Testis (tissue), 3 donors: ENCODE measurements around the gene SLCO3A1. TPM values are rescaled to one million over a fixed set of nuclear protein-coding genes. Genes with fewer than 3 reads are reported as not detected.

ENCODE experiments used
- DNase-seq: peaks from one replicate; pipeline ENCODE4 v3.0.0-alpha.2; 2019
- H3K27ac ChIP-seq, 2 donors: fragments of 200-600 bp; sonication (generic); one replicate each; pipeline ENCODE4 v1.5.1; 2019
- H3K27me3 ChIP-seq: fragments of 200-600 bp; sonication (generic); one replicate; pipeline ENCODE4 v1.5.1; 2019
- H3K36me3 ChIP-seq: fragments of 200-600 bp; sonication (generic); one replicate; pipeline ENCODE4 v1.5.1; 2017; ENCODE audit warnings: low read depth; ENCODE audit errors: missing control alignments
- H3K4me1 ChIP-seq: fragments of 200-600 bp; sonication (generic); one replicate; pipeline ENCODE4 v1.5.1; 2019
- H3K4me3 ChIP-seq, 2 donors: fragments of 200-600 bp; sonication (generic); one replicate each; pipeline ENCODE4 v1.5.1; 2017 to 2019
- H3K9me3 ChIP-seq: fragments of 200-600 bp; sonication (generic); one replicate; pipeline ENCODE4 v1.5.1; 2017
- POLR2A ChIP-seq: fragments of 450-650 bp; IDR thresholded peaks from one replicate; pipeline ENCODE4 v1.6.1; 2017; ENCODE audit warnings: antibody characterized with exemption, mild to moderate bottlenecking, moderate library complexity
- WGBS, 2 donors: methylation state at CpG; one replicate each; pipeline ENCODE4 v1.1.5; 2018; 5-methylcytosine and 5-hydroxymethylcytosine counted together
- intact Hi-C: fragments of 100-400 bp; cut with DNase I; formaldehyde crosslinking; loops from one replicate; pipeline ENCODE4 v1.15.1; 2023; ENCODE audit warnings: low total_unique reads
- polyA plus RNA-seq: library from polyadenylated mRNA; stranded (reverse); fragments of 350-450 nt; fragmentation: Illumina TruSeq; extraction: RNeasy Lipid Tissue Mini Kit (QIAGEN cat#74804); gene quantifications from one replicate; pipeline ENCODE4 v1.2.3, GENCODE V29; 2014; ENCODE audit warnings: low read depth, low replicate concordance; ENCODE audit not compliant: insufficient read depth
- total RNA-seq, 2 donors: library from RNA; depleted of rRNA; stranded (reverse); fragments of >200 nt; gene quantifications; one replicate each; pipeline ENCODE4 v1.2.3, GENCODE V29; 2016
- TF ChIP-seq, protein P1 (sequence below), 3 experiments: fragments of 450-650 bp in 2 of 3; fragments of 200-600 bp in 1 of 3; sonication (generic) in 1 of 3; IDR thresholded peaks; one replicate each; pipeline ENCODE4 v1.5.1; 2016 to 2019; ENCODE audit warnings: antibody characterized with exemption in 3 of 3, mild to moderate bottlenecking in 2 of 3, moderate library complexity in 1 of 3

SLCO3A1 gene
- total and polyA plus RNA-seq, 3 donors from 2014 or later: 76.3 to 144 (median 77.2) TPM

DNA sequence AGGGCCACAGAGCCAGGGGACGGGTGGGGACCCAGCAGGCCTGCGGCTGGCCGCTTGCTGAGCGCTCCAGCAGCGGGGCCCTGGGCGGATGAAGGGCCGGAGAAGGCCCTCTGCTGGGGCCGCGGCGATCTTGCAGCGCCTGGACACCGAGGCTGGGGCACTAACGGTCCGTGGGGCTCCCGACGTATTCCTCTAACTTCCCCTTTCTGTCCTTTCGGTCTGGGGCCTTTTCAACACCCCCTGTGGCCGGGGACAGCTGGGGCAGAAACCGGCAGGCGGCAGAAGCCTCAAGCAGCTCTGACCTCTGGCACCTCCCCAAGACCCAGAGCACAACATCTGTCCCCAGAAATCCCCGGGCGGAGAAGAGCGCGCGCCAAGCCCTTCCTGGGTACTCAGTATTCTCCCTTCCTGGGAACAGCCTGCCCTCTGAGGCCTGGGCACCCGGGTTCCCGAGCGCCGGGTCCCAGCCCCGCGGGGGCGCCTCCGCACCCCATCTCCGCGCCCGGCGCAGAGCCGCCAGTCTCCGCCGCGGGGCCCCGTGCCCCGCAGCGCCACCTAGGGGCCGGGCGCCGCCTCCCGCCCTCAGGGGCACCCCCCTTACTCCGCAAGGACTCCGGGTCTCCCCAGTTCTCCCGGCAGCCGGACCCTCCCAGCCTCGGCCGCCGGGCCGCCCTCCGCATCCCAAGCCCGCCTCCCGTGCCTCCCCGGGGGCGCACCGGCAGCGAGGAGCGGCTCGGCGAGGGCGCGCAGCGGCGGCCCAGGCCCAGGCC lies 582 bp upstream of the SLCO3A1 start:
- peaks cover 20% of the 10 kb centered on the region for H3K4me1 ChIP-seq
- no peaks in the 10 kb centered on the region for H3K27me3 ChIP-seq
- no peaks in the 10 kb centered on the region for H3K9me3 ChIP-seq
- peak overlapping the region; percentile 90 to 95 for H3K27ac ChIP-seq
- DNase-seq: peak; percentile 78
- no peaks in the 10 kb centered on the region for H3K36me3 ChIP-seq
- peak overlapping the region; percentile 67 to 86 for H3K4me3 ChIP-seq
- no peak for TF ChIP-seq POLR2A
- TF ChIP-seq, protein P1, sequence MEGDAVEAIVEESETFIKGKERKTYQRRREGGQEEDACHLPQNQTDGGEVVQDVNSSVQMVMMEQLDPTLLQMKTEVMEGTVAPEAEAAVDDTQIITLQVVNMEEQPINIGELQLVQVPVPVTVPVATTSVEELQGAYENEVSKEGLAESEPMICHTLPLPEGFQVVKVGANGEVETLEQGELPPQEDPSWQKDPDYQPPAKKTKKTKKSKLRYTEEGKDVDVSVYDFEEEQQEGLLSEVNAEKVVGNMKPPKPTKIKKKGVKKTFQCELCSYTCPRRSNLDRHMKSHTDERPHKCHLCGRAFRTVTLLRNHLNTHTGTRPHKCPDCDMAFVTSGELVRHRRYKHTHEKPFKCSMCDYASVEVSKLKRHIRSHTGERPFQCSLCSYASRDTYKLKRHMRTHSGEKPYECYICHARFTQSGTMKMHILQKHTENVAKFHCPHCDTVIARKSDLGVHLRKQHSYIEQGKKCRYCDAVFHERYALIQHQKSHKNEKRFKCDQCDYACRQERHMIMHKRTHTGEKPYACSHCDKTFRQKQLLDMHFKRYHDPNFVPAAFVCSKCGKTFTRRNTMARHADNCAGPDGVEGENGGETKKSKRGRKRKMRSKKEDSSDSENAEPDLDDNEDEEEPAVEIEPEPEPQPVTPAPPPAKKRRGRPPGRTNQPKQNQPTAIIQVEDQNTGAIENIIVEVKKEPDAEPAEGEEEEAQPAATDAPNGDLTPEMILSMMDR (IDR thresholded peaks at IDR 0.05): peak; percentile 82 to 84 (median 83)
- 0 to 1% methylated on average over 18 to 40 of the region's 70 CpGs for WGBS, 2 donors
- intact Hi-C loops: loop anchor here (10.0 kb wide), 2 partner anchors 82 to 222 kb away; no protein-coding TSS in a partner anchor

DNA sequence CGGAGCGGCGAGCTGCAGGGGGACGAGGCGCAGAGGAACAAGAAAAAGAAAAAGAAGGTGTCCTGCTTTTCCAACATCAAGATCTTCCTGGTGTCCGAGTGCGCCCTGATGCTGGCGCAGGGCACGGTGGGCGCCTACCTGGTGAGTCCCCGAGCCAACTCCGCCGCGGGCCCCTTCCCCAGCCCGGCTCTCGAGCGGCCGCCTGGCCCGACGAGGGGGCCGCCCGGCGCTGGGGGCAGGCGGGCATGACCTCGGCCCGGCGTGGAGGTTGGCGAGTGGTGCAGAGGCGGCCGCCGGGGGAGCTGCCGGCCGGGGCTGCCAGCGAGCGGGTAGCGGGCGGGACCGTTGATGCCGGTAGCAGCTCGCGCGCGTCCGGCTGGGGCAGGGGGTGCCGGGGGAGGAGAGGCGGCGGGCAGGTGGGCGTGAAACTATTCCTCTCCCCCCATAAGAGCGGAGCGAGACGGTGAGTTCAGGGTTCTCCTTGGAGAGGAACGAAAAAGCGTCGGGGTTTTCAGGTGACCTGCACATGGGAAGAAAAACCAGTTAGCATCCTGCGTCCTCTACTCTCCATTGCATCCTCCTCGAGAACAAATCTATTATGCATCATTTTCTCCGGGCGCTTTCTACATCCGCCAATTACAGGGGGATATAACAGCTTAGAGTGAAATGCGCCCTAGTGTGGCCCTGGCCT lies 585 bp downstream of the SLCO3A1 start:
- H3K9me3 ChIP-seq: no peaks in the 10 kb centered on the region
- intact Hi-C loops: loop anchor here (10.0 kb wide), 2 partner anchors 81 to 221 kb away; no protein-coding TSS in a partner anchor
- no peak for TF ChIP-seq POLR2A
- TF ChIP-seq, protein P1 (IDR thresholded peaks at IDR 0.05): no peak
- H3K27me3 ChIP-seq: no peaks in the 10 kb centered on the region
- H3K27ac ChIP-seq: peak overlapping the region; percentile 69 to 95
- peak; percentile 57 for DNase-seq
- peak overlapping the region; percentile 67 to 86 for H3K4me3 ChIP-seq
- H3K36me3 ChIP-seq: no peaks in the 10 kb centered on the region
- H3K4me1 ChIP-seq: peaks cover 20% of the 10 kb centered on the region
- WGBS, 2 donors: 3 to 7% methylated on average over 18 to 50 of the region's 60 CpGs

DNA sequence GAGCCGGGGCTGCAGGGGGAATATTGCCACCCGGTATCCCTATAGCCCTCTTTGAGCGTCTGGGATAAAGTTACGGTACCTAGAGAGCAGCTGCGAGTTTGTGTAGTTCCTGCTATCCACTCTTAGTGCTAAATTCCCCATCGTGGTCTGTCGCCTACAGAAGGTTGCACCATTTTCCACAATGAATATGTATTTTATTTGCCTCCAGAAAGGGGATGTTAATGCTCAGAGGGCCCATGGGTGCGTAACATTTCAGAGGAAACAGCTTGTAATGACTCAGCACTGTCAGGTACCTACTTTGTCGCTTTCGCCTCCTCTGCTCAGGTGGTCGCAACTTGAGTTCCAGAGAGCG lies 1.1 kb downstream of the SLCO3A1 start:
- H3K27ac ChIP-seq: peak overlapping the region; percentile 69 to 95
- TF ChIP-seq, protein P1 (IDR thresholded peaks at IDR 0.05): no peak
- no peak for TF ChIP-seq POLR2A
- no peaks in the 10 kb centered on the region for H3K36me3 ChIP-seq
- H3K4me1 ChIP-seq: peaks cover 20% of the 10 kb centered on the region
- H3K9me3 ChIP-seq: no peaks in the 10 kb centered on the region
- intact Hi-C loops: loop anchor here (10.0 kb wide), 2 partner anchors 80 to 220 kb away; no protein-coding TSS in a partner anchor
- peak overlapping the region; percentile 67 to 86 for H3K4me3 ChIP-seq
- DNase-seq: no peak
- WGBS, 2 donors: 29 to 44% methylated on average over 12 of the region's 12 CpGs
- no peaks in the 10 kb centered on the region for H3K27me3 ChIP-seq

DNA sequence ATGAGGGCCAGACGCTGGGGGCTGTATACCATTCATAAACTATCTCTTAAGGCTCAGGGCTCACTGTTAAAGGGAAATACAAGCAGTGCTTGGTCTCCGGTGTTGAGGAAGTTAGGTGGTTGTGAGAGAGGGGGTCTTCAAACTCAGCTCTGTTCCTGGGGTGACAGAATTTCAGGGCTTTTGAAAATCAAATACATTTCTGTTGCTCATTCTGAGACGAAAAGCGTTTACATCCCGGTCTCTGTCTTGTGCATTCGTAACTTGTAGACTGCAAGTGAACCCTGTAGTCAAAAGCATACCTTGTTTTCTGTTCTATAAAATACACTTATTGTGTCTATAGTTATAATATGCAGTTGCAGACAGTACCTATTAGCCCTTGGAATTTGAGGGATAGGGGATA lies 1.7 kb downstream of the SLCO3A1 start:
- intact Hi-C loops: loop anchor here (10.0 kb wide), 2 partner anchors 80 to 220 kb away; no protein-coding TSS in a partner anchor
- Histone ChIP-seq H3K27me3 (no peaks in the 10 kb centered on the region), H3K36me3 (no peaks in the 10 kb centered on the region), H3K4me1 (peaks cover 20% of the 10 kb centered on the region), H3K27ac (no peak overlapping the region), H3K9me3 (no peaks in the 10 kb centered on the region), H3K4me3 (no peak overlapping the region)
- WGBS, 2 donors: 44 to 73% methylated on average over 6 of the region's 6 CpGs
- no peak for DNase-seq
- TF ChIP-seq, protein P1 (IDR thresholded peaks at IDR 0.05): no peak
- no peak for TF ChIP-seq POLR2A
